WTC11 (cell line): ENCODE data around the gene HCRTR1.

Experiments used
- SP1 ChIP-seq: sonication (generic); formaldehyde crosslinking; conservative IDR thresholded peaks from 2 replicates; pipeline ENCODE4 v1.8.1; 2022; ENCODE audit warnings: missing genetic modification reagents
- TF ChIP-seq, protein P1 (sequence below): fragments of 200-600 bp; IDR thresholded peaks from 2 replicates; pipeline ENCODE4 v1.8.0; 2022; ENCODE audit warnings: antibody characterized with exemption

DNA sequence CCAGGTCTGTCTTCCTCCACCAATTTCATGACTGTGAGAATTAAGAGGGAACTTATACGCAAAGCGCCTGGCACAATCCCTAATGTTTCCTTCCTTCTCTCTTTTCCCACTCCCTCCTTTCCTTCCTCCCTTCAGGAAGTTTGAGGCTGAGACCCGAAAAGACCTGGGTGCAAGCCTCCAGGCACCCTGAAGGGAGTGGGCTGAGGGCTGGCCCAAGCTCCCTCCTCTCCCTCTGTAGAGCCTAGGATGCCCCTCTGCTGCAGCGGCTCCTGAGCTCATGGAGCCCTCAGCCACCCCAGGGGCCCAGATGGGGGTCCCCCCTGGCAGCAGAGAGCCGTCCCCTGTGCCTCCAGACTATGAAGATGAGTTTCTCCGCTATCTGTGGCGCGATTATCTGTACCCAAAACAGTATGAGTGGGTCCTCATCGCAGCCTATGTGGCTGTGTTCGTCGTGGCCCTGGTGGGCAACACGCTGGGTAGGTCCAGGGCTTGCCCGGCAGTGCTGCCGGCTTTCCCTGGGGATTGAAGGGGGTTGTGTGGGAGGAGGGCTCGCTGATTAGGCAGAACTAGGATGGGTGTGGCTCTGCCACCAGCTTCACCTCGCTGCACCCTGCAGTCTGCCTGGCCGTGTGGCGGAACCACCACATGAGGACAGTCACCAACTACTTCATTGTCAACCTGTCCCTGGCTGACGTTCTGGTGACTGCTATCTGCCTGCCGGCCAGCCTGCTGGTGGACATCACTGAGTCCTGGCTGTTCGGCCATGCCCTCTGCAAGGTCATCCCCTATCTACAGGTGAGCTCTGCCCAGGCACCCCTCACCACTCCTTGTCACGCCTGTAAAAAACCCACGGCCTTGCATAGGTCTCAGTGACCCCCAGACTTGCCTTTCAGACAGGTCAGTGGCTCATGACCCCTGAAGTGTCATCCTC is 1.7 kb downstream of the HCRTR1 start:
- TF ChIP-seq SP1 (CRISPR knock-in tag), result no peak
- TF ChIP-seq, protein P1, sequence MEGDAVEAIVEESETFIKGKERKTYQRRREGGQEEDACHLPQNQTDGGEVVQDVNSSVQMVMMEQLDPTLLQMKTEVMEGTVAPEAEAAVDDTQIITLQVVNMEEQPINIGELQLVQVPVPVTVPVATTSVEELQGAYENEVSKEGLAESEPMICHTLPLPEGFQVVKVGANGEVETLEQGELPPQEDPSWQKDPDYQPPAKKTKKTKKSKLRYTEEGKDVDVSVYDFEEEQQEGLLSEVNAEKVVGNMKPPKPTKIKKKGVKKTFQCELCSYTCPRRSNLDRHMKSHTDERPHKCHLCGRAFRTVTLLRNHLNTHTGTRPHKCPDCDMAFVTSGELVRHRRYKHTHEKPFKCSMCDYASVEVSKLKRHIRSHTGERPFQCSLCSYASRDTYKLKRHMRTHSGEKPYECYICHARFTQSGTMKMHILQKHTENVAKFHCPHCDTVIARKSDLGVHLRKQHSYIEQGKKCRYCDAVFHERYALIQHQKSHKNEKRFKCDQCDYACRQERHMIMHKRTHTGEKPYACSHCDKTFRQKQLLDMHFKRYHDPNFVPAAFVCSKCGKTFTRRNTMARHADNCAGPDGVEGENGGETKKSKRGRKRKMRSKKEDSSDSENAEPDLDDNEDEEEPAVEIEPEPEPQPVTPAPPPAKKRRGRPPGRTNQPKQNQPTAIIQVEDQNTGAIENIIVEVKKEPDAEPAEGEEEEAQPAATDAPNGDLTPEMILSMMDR, result no peak
